SK-N-SH treated with all-trans-retinoic acid at 6 μM for 48 hours (cell line): ENCODE data around the gene GPHA2.
A peak's percentile ranks its signal among the peaks of the same experiment; 100 is the strongest.

ENCODE experiments used
- ATAC-seq: fragments of 200-7000 bp; cut with Tn5 transposase; 3 replicates; pipeline ENCODE4 v1.9.1; 2020; ENCODE audit warnings: mild to moderate bottlenecking, moderate library complexity
- ARNTL ChIP-seq: fragments of 450-650 bp; formaldehyde crosslinking; IDR thresholded peaks from 2 replicates; pipeline ENCODE4 v1.5.0; 2020; ENCODE audit warnings: low read depth, mild to moderate bottlenecking, moderate library complexity, borderline replicate concordance
- BACH2 ChIP-seq: fragments of 250-450 bp; sonication (Bioruptor Pico); IDR thresholded peaks from 2 replicates; pipeline ENCODE4 v1.9.0; 2021; ENCODE audit warnings: mild to moderate bottlenecking, borderline replicate concordance
- CSDC2 ChIP-seq: fragments of 250-450 bp; sonication (Bioruptor Pico); IDR thresholded peaks from 2 replicates; pipeline ENCODE4 v1.5.0; 2020; ENCODE audit warnings: mild to moderate bottlenecking, moderate library complexity
- CSRNP3 ChIP-seq: fragments of 250-450 bp; sonication (Bioruptor Pico); IDR thresholded peaks from 2 replicates; pipeline ENCODE4 v1.5.1; 2021; ENCODE audit warnings: mild to moderate bottlenecking, moderate library complexity
- ESRRG ChIP-seq: fragments of 250-450 bp; sonication (Bioruptor Pico); IDR thresholded peaks from 2 replicates; pipeline ENCODE4 v1.6.1; 2021; ENCODE audit warnings: mild to moderate bottlenecking
- GLIS3 ChIP-seq: fragments of 250-450 bp; sonication (Bioruptor Pico); IDR thresholded peaks from 2 replicates; pipeline ENCODE4 v1.5.0; 2020; ENCODE audit warnings: mild to moderate bottlenecking, moderate library complexity
- ISL1 ChIP-seq: fragments of 250-450 bp; sonication (Bioruptor Pico); IDR thresholded peaks from 2 replicates; pipeline ENCODE4 v2.1.2; 2022; ENCODE audit warnings: mild to moderate bottlenecking, moderate library complexity
- OSR1 ChIP-seq: fragments of 250-450 bp; sonication (Bioruptor Pico); IDR thresholded peaks from 2 replicates; pipeline ENCODE4 v1.8.0; 2022; ENCODE audit warnings: moderate library complexity, mild to moderate bottlenecking, inconsistent platforms
- PATZ1 ChIP-seq: fragments of 250-450 bp; sonication (Bioruptor Pico); IDR thresholded peaks from 2 replicates; pipeline ENCODE4 v1.8.0; 2020; ENCODE audit warnings: mild to moderate bottlenecking, moderate library complexity, borderline replicate concordance
- POU6F1 ChIP-seq: fragments of 250-450 bp; sonication (Bioruptor Pico); IDR thresholded peaks from 2 replicates; pipeline ENCODE4 v1.8.0; 2021; ENCODE audit warnings: low read depth, mild to moderate bottlenecking, moderate library complexity, borderline replicate concordance
- RARB ChIP-seq: fragments of 250-450 bp; sonication (Bioruptor Pico); IDR thresholded peaks from 2 replicates; pipeline ENCODE4 v1.8.0; 2021; ENCODE audit warnings: mild to moderate bottlenecking, moderate library complexity
- SNAI2 ChIP-seq: fragments of 250-450 bp; sonication (Bioruptor Pico); IDR thresholded peaks from 2 replicates; pipeline ENCODE4 v1.5.0; 2020; ENCODE audit warnings: mild to moderate bottlenecking, moderate library complexity
- TCF4 ChIP-seq: fragments of 250-450 bp; sonication (Bioruptor Pico); IDR thresholded peaks from 2 replicates; pipeline ENCODE4 v1.8.0; 2021; ENCODE audit warnings: mild to moderate bottlenecking, moderate library complexity, borderline replicate concordance
- TSHZ2 ChIP-seq: fragments of 250-450 bp; sonication (Bioruptor Pico); IDR thresholded peaks from 2 replicates; pipeline ENCODE4 v1.5.0; 2020; ENCODE audit warnings: mild to moderate bottlenecking, moderate library complexity
- ZC3H10 ChIP-seq: fragments of 250-450 bp; sonication (Bioruptor Pico); IDR thresholded peaks from 2 replicates; pipeline ENCODE4 v1.5.1; 2021; ENCODE audit warnings: mild to moderate bottlenecking, moderate library complexity
- ZFP3 ChIP-seq: fragments of 250-450 bp; sonication (Bioruptor Pico); IDR thresholded peaks from 2 replicates; pipeline ENCODE4 v1.5.0; 2020; ENCODE audit warnings: mild to moderate bottlenecking, moderate library complexity
- ZFP30 ChIP-seq: fragments of 450-650 bp; formaldehyde crosslinking; IDR thresholded peaks from 2 replicates; pipeline ENCODE4 v1.5.0; 2022; ENCODE audit warnings: mild to moderate bottlenecking, moderate library complexity
- ZNF565 ChIP-seq: fragments of 450-650 bp; formaldehyde crosslinking; conservative IDR thresholded peaks from 2 replicates; pipeline ENCODE4 v1.5.0; 2020; ENCODE audit warnings: low read depth, mild to moderate bottlenecking, moderate library complexity
- ZNF8 ChIP-seq: fragments of 450-650 bp; formaldehyde crosslinking; IDR thresholded peaks from 2 replicates; pipeline ENCODE4 v1.5.0; 2020; ENCODE audit warnings: mild to moderate bottlenecking, moderate library complexity

The GPHA2 gene

DNA sequence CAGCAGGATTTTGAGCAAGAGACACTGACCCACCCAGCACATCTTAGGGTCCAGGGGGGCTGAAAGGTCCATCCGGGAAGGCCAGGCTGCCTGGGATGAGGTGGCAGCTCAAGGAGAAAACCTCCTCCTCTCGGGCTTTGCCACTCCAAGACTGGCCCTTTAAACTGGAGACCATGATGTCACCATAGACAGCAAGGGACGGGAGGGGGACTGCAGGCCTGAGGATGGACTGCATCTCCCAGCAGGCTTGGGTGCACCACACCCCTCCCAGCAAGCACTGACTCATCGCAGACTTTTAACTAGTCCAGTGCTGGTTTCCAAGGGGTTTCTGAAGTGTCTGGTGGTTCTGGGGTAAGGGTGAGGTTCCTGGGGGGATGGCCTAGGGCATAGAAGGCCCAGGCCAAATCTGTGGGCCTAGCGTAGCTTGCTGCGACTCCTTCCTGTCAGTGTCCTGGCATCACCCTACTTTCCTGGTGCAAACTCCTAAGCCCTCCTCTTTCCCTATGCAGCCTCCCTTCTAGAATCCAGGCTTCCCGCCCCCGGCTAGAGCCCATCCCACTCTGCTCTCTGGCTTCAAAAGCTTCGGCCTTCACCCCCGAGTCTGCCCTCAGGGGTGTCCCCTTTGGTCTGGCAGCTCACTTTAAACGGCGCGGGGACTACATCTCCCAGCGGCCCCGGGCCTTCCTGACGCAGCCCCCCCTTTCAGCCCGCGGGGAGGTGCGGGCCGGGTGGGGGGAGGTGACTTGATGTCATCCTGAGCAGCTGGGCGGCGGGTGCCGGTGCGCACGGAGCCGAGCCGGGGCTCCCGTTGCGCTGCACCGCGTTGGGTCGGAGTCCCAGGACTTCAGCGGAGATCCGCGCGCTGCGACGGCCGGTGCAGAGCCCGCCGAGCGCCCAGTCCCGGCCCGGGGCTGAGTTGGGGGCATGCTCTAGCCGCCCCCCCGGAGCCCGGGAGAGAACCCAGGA, 11.5 kb downstream of the GPHA2 start, which contains the start of gene PPP2R5B (continued):
- TF ChIP-seq TSHZ2 (CRISPR knock-in tag) (peak; percentile 29; the same call in 1 of the 2 replicates), ZNF8 (CRISPR knock-in tag) (no peak), TCF4 (CRISPR knock-in tag) (no peak)

GRCh38 chr11:64923151-64923661, 12.5 kb downstream of the GPHA2 start:
- TF ChIP-seq TSHZ2 (CRISPR knock-in tag) (no peak), ARNTL (CRISPR knock-in tag) (no peak), ISL1 (CRISPR knock-in tag) (no peak), ZNF565 (no peak), OSR1 (CRISPR knock-in tag) (no peak), BACH2 (no peak), SNAI2 (CRISPR knock-in tag) (no peak), ZFP3 (CRISPR knock-in tag) (no peak), ESRRG (CRISPR knock-in tag) (no peak), POU6F1 (CRISPR knock-in tag) (no peak)
- ATAC-seq: no peak

DNA sequence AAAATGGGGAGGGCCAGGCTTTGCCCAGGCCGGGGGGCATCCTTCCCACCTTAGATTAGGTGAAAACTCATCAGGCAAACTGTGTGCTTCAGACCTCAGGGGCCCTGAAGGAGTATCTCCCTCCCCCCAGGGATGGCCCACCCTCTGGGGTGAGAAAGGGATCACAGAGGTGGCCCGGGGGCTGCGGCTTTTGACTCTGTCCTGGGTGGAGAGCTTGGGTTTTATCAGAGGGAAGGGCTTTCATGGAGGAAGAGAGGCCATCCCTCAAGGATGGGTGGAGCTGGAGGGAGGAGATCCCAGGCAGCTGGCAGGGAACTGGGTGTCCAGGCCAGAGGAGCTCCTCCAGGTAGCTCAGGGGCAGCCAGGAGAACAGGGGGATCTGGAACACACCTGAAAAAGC, 14.3 kb downstream of the GPHA2 start:
- TF ChIP-seq ISL1 (CRISPR knock-in tag) (no peak), CSRNP3 (CRISPR knock-in tag) (no peak), BACH2 (no peak), SNAI2 (CRISPR knock-in tag) (no peak), POU6F1 (CRISPR knock-in tag) (no peak), PATZ1 (CRISPR knock-in tag) (no peak), ZNF565 (no peak), CSDC2 (no peak), OSR1 (CRISPR knock-in tag) (no peak), ZNF8 (CRISPR knock-in tag) (no peak), GLIS3 (CRISPR knock-in tag) (no peak), TSHZ2 (CRISPR knock-in tag) (no peak), ZFP30 (CRISPR knock-in tag) (no peak), RARB (no peak), TCF4 (CRISPR knock-in tag) (no peak), ESRRG (CRISPR knock-in tag) (no peak), ARNTL (CRISPR knock-in tag) (no peak), ZC3H10 (no peak)
- ATAC-seq: no peak
